ENCODE results near the gene IFT57.

IFT57 gene

DNA sequence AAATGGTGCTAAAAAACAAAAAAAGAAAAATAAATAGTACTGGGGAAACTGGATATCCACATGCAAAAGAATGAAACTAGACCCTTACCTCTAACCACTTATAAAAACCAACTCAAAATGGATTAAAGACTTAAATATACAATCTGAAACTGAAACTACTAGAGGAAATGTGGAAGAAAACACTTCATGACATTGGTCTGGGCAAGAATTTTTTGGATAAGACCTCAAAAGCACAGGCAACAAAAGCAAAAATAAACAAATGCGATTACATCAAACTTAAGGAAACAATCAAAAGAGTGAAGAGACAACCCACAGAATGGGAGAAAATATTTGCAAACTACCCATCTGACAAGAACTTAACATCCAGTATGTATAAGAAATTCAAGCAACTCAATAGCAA lies 6.4 kb downstream of the IFT57 start:
- TF ChIP-seq, protein P1, sequence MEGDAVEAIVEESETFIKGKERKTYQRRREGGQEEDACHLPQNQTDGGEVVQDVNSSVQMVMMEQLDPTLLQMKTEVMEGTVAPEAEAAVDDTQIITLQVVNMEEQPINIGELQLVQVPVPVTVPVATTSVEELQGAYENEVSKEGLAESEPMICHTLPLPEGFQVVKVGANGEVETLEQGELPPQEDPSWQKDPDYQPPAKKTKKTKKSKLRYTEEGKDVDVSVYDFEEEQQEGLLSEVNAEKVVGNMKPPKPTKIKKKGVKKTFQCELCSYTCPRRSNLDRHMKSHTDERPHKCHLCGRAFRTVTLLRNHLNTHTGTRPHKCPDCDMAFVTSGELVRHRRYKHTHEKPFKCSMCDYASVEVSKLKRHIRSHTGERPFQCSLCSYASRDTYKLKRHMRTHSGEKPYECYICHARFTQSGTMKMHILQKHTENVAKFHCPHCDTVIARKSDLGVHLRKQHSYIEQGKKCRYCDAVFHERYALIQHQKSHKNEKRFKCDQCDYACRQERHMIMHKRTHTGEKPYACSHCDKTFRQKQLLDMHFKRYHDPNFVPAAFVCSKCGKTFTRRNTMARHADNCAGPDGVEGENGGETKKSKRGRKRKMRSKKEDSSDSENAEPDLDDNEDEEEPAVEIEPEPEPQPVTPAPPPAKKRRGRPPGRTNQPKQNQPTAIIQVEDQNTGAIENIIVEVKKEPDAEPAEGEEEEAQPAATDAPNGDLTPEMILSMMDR (IDR thresholded peaks at IDR 0.05) = no peak
- DNase-seq = no peak
- intact Hi-C loops (cut with DNase I; ENCODE audit: low total_unique reads) = no loop called here
- Histone ChIP-seq H3K9me3 (no peaks in the 10 kb centered on the region), H3K36me3 (peaks cover 14 to 23% (median 21%) of the 10 kb centered on the region in 3 donors), H3K27me3 (no peaks in the 10 kb centered on the region), H3K4me3 (no peak overlapping the region), H3K4me1 (peaks cover 0 to 26% (median 5%) of the 10 kb centered on the region in 4 donors), H3K27ac (no peak overlapping the region)

GRCh38 chr3:108209579-108209978 lies 12.6 kb downstream of the IFT57 start:
- intact Hi-C loops (cut with DNase I; ENCODE audit: low total_unique reads) = no loop called here
- H3K4me3 ChIP-seq = no peak overlapping the region
- DNase-seq = no peak
- H3K4me1 ChIP-seq = no peaks in the 10 kb centered on the region
- H3K36me3 ChIP-seq = peaks cover 7 to 46% (median 41%) of the 10 kb centered on the region in 3 donors
- TF ChIP-seq, protein P1 (IDR thresholded peaks at IDR 0.05) = no peak
- no peak overlapping the region for H3K27ac ChIP-seq
- no peaks in the 10 kb centered on the region for H3K27me3 ChIP-seq
- no peaks in the 10 kb centered on the region for H3K9me3 ChIP-seq

GRCh38 chr3:108208831-108209230 lies 13.4 kb downstream of the IFT57 start:
- Histone ChIP-seq H3K4me3 (no peak overlapping the region), H3K36me3 (peaks cover 7 to 48% (median 40%) of the 10 kb centered on the region in 3 donors), H3K4me1 (no peaks in the 10 kb centered on the region), H3K27ac (no peak overlapping the region), H3K27me3 (no peaks in the 10 kb centered on the region), H3K9me3 (no peaks in the 10 kb centered on the region)
- TF ChIP-seq, protein P1 (IDR thresholded peaks at IDR 0.05) = no peak
- no peak for DNase-seq
- intact Hi-C loops (cut with DNase I; ENCODE audit: low total_unique reads) = no loop called here

DNA sequence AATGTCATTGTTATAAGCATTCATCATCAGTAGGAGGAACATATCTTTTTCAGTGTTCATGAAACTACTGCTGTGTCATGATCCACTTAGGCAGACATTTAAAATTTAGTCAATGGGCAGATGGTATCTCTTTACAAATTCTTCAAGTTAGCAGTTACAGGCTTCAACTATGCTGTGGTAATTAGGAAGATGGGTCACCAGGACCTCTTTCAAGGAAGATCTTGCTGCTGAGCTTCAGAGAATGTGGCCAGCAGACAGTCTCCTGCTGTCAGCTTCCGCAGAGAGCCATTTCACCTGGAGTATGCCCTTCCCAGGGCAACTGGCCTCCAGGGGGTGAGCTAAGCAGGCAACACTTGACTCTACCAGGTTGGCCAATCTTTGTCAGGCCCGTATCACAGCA lies 19.4 kb downstream of the IFT57 start:
- intact Hi-C loops (cut with DNase I; ENCODE audit: low total_unique reads) = no loop called here

DNA sequence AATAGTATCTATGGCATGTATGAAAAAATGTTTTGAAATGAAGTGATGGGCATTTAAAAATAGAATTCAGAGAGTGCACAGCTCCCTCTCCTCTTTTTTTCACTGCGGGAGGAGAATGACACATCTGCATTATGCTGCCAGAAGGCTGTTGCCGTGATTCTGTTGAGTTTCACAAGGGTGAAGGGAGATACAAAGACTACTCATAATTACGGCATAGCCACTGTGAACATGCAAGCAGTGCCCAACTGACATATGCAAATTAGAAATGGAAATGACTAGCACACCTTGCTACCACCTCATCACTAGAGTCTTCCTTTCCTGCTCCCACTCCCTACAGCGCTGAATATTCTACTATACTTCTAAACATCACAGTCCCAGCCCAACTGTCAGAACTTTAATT lies 20.1 kb downstream of the IFT57 start:
- H3K27ac ChIP-seq = no peak overlapping the region
- H3K4me3 ChIP-seq = no peak overlapping the region
- H3K27me3 ChIP-seq = no peaks in the 10 kb centered on the region
- no peak for DNase-seq
- peaks cover 0 to 11% (median 0%) of the 10 kb centered on the region in 4 donors for H3K4me1 ChIP-seq
- TF ChIP-seq, protein P1 (IDR thresholded peaks at IDR 0.05) = no peak
- intact Hi-C loops (cut with DNase I; ENCODE audit: low total_unique reads) = no loop called here
- no peaks in the 10 kb centered on the region for H3K9me3 ChIP-seq
- peaks cover 0 to 13% (median 5%) of the 10 kb centered on the region in 3 donors for H3K36me3 ChIP-seq

More for the DNA sequence above, 19.4 kb downstream of the IFT57 start:
- no peaks in the 10 kb centered on the region for H3K9me3 ChIP-seq
- H3K4me1 ChIP-seq = peaks cover 0 to 11% (median 0%) of the 10 kb centered on the region in 4 donors
- TF ChIP-seq, protein P1 (IDR thresholded peaks at IDR 0.05) = no peak
- no peak overlapping the region for H3K27ac ChIP-seq
- no peak overlapping the region for H3K4me3 ChIP-seq
- no peak for DNase-seq
- H3K27me3 ChIP-seq = no peaks in the 10 kb centered on the region
- peaks cover 0 to 13% (median 5%) of the 10 kb centered on the region in 3 donors for H3K36me3 ChIP-seq

DNA sequence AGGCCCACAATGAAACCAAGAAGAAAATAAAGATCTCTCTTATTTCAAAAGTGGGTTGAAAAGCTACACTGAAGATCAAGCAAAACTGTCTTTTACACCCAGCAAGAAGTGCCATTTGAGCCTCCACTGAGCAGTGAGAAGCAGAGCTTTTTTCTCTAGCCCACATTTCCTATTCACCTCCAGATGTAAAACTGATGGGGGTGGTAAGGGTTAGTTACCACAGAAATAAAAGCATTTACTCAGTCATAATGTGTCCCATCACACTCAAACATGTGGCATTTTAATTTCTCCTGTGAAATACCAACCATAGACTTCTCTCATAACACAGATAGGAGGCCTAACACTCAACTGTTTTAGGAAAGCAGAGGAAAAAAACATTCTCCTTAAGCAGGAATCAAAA lies 21.0 kb downstream of the IFT57 start:
- no peak overlapping the region for H3K4me3 ChIP-seq
- H3K9me3 ChIP-seq = no peaks in the 10 kb centered on the region
- no peaks in the 10 kb centered on the region for H3K27me3 ChIP-seq
- TF ChIP-seq, protein P1 (IDR thresholded peaks at IDR 0.05) = no peak
- peaks cover 0 to 11% (median 0%) of the 10 kb centered on the region in 4 donors for H3K4me1 ChIP-seq
- no peak overlapping the region for H3K27ac ChIP-seq
- peaks cover 0 to 13% (median 4%) of the 10 kb centered on the region in 3 donors for H3K36me3 ChIP-seq
- intact Hi-C loops (cut with DNase I; ENCODE audit: low total_unique reads) = no loop called here
- DNase-seq = no peak

Measured in tibial artery (tissue), 4 donors.